HEK293 (cell line): ENCODE data around the gene CKMT2.

Experiments
- CTCF ChIA-PET: fragments of 350-600 bp; formaldehyde crosslinking; extraction: SDS; loops from one replicate; lab custom pipeline; 2021; ENCODE audit warnings: antibody characterized with exemption; lab: Yijun Ruan, JAX
- POLR2A ChIA-PET: fragments of 300-600 bp; formaldehyde crosslinking; extraction: SDS; loops from one replicate; lab custom pipeline; 2020; ENCODE audit warnings: antibody characterized with exemption, inconsistent platforms; lab: Yijun Ruan, JAX
- H3K27ac ChIP-seq: fragments of 200-500 bp; sonication (Bioruptor generic); 2 replicates; pipeline ENCODE4 v1.5.1; 2014; ENCODE audit warnings: low read depth, low read length, control low read depth, inconsistent platforms; ENCODE audit errors: extremely low read depth
- H3K36me3 ChIP-seq, 2 experiments: fragments of 200-500 bp in 1 of 2; sonication (Bioruptor generic) in 1 of 2; 1 replicate in 1 of 2; 2 replicates in 1 of 2; pipeline ENCODE4 v1.5.1; 2014 to 2017; ENCODE audit warnings: inconsistent platforms in 2 of 2, low read length in 2 of 2; ENCODE audit not compliant: control insufficient read depth in 2 of 2, insufficient read depth in 1 of 2
- H3K4me1 ChIP-seq: fragments of 200-500 bp; sonication (Bioruptor generic); 2 replicates; pipeline ENCODE4 v1.5.1; 2014; ENCODE audit warnings: mild to moderate bottlenecking, low read length, inconsistent platforms; ENCODE audit not compliant: control insufficient read depth, insufficient read depth
- H3K4me3 ChIP-seq: 2 replicates; pipeline ENCODE4 v1.5.1; 2011; ENCODE audit warnings: low read depth, mild to moderate bottlenecking, control low read depth, low read length, moderate library complexity
- H3K9me3 ChIP-seq: fragments of 200-500 bp; sonication (Bioruptor generic); 2 replicates; pipeline ENCODE4 v1.5.1; 2014; ENCODE audit warnings: low read depth, low read length, inconsistent platforms; ENCODE audit not compliant: control insufficient read depth, insufficient read depth
- ZNF548 ChIP-seq: fragments of 450-650 bp; formaldehyde crosslinking; IDR thresholded peaks from 2 replicates; pipeline ENCODE4 v1.5.1; 2016; ENCODE audit warnings: missing biosample characterization, missing genetic modification characterization

CKMT2 gene

GRCh38 chr5:81315830-81316229 is 82.7 kb downstream of the CKMT2 start:
- H3K9me3 ChIP-seq = no peaks in the 10 kb centered on the region
- TF ChIP-seq ZNF548 (tag by site-specific recombination) = no peak
- no peaks in the 10 kb centered on the region for H3K4me1 ChIP-seq
- H3K27ac ChIP-seq = no peak overlapping the region
- H3K4me3 ChIP-seq = no peak overlapping the region
- H3K36me3 ChIP-seq = peaks cover 9 to 30% of the 10 kb centered on the region in 2 experiments; a peak in 2 of 3 replicates
- ChIA-PET POLR2A (no interaction called here), CTCF (interaction anchor here (1.4 kb wide), 1 partner anchor 16 kb away, joined by 7 read pairs; no protein-coding TSS in a partner anchor)
